Spinal cord (tissue), 4 donors: ENCODE results near the gene ANKRD31. TPM values are rescaled to one million over a fixed set of nuclear protein-coding genes. Genes with fewer than 3 reads are reported as not detected.

Experiments used
- polyA plus RNA-seq, 2 donors: library from polyadenylated mRNA; unstranded; fragments of 120-200 nt; gene quantifications; one replicate each; pipeline ENCODE4 v1.2.1, GENCODE V29; 2013; ENCODE audit not compliant: insufficient read length in 2 of 2
- small RNA-seq: library from RNA; depleted of rRNA; stranded (forward); fragments of <200 nt; gene quantifications from one replicate; pipeline ENCODE3, GENCODE V24; 2014; ENCODE audit warnings: low replicate concordance
- total RNA-seq, 2 donors: library from RNA; depleted of rRNA in 1 of 2; stranded (reverse); fragments of 120-200 nt in 1 of 2; fragments of >200 nt in 1 of 2; gene quantifications; one replicate each; pipeline versions ENCODE4 v1.2.3 to v1.2.4, GENCODE V29; 2013 to 2014

Gene ANKRD31
- total and polyA plus RNA-seq, 4 donors, result 0.50 to 0.59 (median 0.52) TPM

Small RNAs within 50 kb of the gene (small RNA-seq; reads per million reads assigned to genes)
- gene SUMO2P5, result not detected

Other genes with a start within 250 kb of the ANKRD31 start
- gene GCNT4, start 184.3 kb downstream of the ANKRD31 start, total RNA-seq, result 1 to 10 TPM; 1.5 to 2.9 TPM
- gene GCNT4, start 184.3 kb downstream of the ANKRD31 start, polyA plus RNA-seq, result under 1 TPM; 0.66 to 0.79 TPM
- gene HMGCR, start 100.3 kb upstream of the ANKRD31 start, total RNA-seq, result 100 to 1,000 TPM in 1 of 2 donors, 10 to 100 TPM in 1; 67.7 to 263 TPM
- gene HMGCR, start 100.3 kb upstream of the ANKRD31 start, polyA plus RNA-seq, result 100 to 1,000 TPM; 114 to 142 TPM